NCI-H2107 (cell line): ENCODE data around the gene NIN.
"Not testable (repeated sequence)": the region's sequence is repeated elsewhere in the genome, so short reads cannot be mapped to it uniquely, and the experiment has no call there.

ENCODE experiments used
- DNase-seq: peaks from one replicate; lab custom pipeline; 2025; lab: John Stamatoyannopoulos, UW

The NIN gene

GRCh38 chr14:50816395-50817047 is 14.4 kb downstream of the NIN start:
- DNase-seq: no peak

- DNase-seq: not testable (repeated sequence)
Observed at GRCh38 chr14:50815526-50815925, 15.4 kb downstream of the NIN start.

- DNase-seq: not testable (repeated sequence)
Observed at GRCh38 chr14:50815058-50815457, 15.9 kb downstream of the NIN start.

- DNase-seq: no peak
Observed at GRCh38 chr14:50814161-50814560, 16.8 kb downstream of the NIN start.

- no peak for DNase-seq
Observed at GRCh38 chr14:50813544-50813863, 17.5 kb downstream of the NIN start.

- no peak for DNase-seq
Observed at GRCh38 chr14:50812856-50813543, 18.0 kb downstream of the NIN start.

- no peak for DNase-seq
Observed at GRCh38 chr14:50812180-50812579, 18.8 kb downstream of the NIN start.

- no peak for DNase-seq
Observed at GRCh38 chr14:50808053-50808452, 22.9 kb downstream of the NIN start.

- no peak for DNase-seq
Observed at GRCh38 chr14:50806241-50806933, 24.6 kb downstream of the NIN start.

- no peak for DNase-seq
Observed at GRCh38 chr14:50805396-50805795, 25.6 kb downstream of the NIN start.

GRCh38 chr14:50804181-50804721 is 26.7 kb downstream of the NIN start:
- DNase-seq: no peak

GRCh38 chr14:50801706-50802105 is 29.3 kb downstream of the NIN start:
- DNase-seq: no peak

- no peak for DNase-seq
Observed at GRCh38 chr14:50800032-50800431, 30.9 kb downstream of the NIN start.

GRCh38 chr14:50798048-50798421 is 32.9 kb downstream of the NIN start:
- no peak for DNase-seq

- no peak for DNase-seq
Observed at GRCh38 chr14:50797250-50798047, 33.5 kb downstream of the NIN start.

- DNase-seq: no peak
Observed at GRCh38 chr14:50796390-50796789, 34.6 kb downstream of the NIN start.

- DNase-seq: no peak
Observed at GRCh38 chr14:50795909-50796308, 35.1 kb downstream of the NIN start.

GRCh38 chr14:50795142-50795541 is 35.8 kb downstream of the NIN start:
- DNase-seq: no peak

GRCh38 chr14:50794068-50794645 is 36.8 kb downstream of the NIN start:
- no peak for DNase-seq

- no peak for DNase-seq
Observed at GRCh38 chr14:50792634-50793068, 38.3 kb downstream of the NIN start.

GRCh38 chr14:50792051-50792477 is 38.9 kb downstream of the NIN start:
- no peak for DNase-seq

GRCh38 chr14:50791201-50791600 is 39.8 kb downstream of the NIN start:
- DNase-seq: no peak
